K562 (cell line): ENCODE data around the gene CCDC185. TPM values are rescaled to one million over a fixed set of nuclear protein-coding genes. Genes with fewer than 3 reads are reported as not detected.

ENCODE experiments used
- ATAC-seq: fragments of 200-7000 bp; cut with Tn5 transposase; 3 replicates; pipeline ENCODE4 v1.9.1; 2020; ENCODE audit warnings: moderate library complexity
- BruUV-seq: library from RNA; stranded (reverse); fragments of 400-500 nt; replicated peaks from 2 replicates; lab custom pipeline; 2021; lab: Mats Ljungman, UMichigan
- CTCF ChIA-PET: fragments of 300-600 bp; formaldehyde crosslinking; extraction: SDS; loops from one replicate; lab custom pipeline; 2021; ENCODE audit warnings: low intra/inter-chr PET ratio; lab: Yijun Ruan, JAX
- POLR2A ChIA-PET: fragments of 300-600, 350-650 bp; sonication (Branson Sonifier 250); formaldehyde crosslinking; extraction: SDS; loops from one replicate; lab custom pipeline; 2021; ENCODE audit warnings: antibody characterized with exemption, inconsistent platforms; lab: Yijun Ruan, JAX
- DNase-seq, 4 experiments: peaks; one replicate each; pipeline versions ENCODE4 v3.0.0 to v3.0.0-alpha.2; 2011 to 2018; ENCODE audit warnings: low spot score in 3 of 4, mixed read lengths in 3 of 4; ENCODE audit errors: extremely low read depth in 1 of 4
- FAIRE-seq: peaks from 2 replicates; lab custom pipeline; 2011; peaks lifted over from hg19 to GRCh38; lab: Jason Lieb, UNC
- H2AFZ ChIP-seq: 2 replicates; pipeline ENCODE4 v1.6.0; 2011; ENCODE audit warnings: low read depth, low read length, control low read depth, inconsistent platforms
- H3K27ac ChIP-seq: fragments of 200-600 bp; 3 replicates; pipeline ENCODE4 v1.8.0; 2011; ENCODE audit warnings: low read depth, mild to moderate bottlenecking, control low read depth, inconsistent platforms, low read length, moderate library complexity, mixed read lengths; ENCODE audit errors: extremely low read depth
- H3K27me3 ChIP-seq, 2 experiments: fragments of 300-600 bp in 1 of 2; 2 replicates in 1 of 2; 3 replicates in 1 of 2; pipeline versions ENCODE4 v1.6.0 to v1.8.0; 2011; ENCODE audit warnings: inconsistent platforms in 2 of 2, low read length in 2 of 2, mild to moderate bottlenecking in 1 of 2, mixed read lengths in 1 of 2, moderate library complexity in 1 of 2; ENCODE audit not compliant: control insufficient read depth in 2 of 2, insufficient read depth in 2 of 2
- H3K36me3 ChIP-seq: fragments of 300-600 bp; 3 replicates; pipeline ENCODE4 v1.8.0; 2011; ENCODE audit warnings: mild to moderate bottlenecking, low read length, inconsistent platforms; ENCODE audit not compliant: control insufficient read depth, insufficient read depth
- H3K4me1 ChIP-seq, 2 experiments: fragments of 200-600 bp in 1 of 2; replicated peaks in 1 of 2; 2 replicates in 1 of 2; 3 replicates in 1 of 2; pipeline versions ENCODE4 v1.5.1 to v1.8.0; 2011; ENCODE audit warnings: inconsistent platforms in 2 of 2, low read length in 2 of 2, mild to moderate bottlenecking in 1 of 2, mixed read lengths in 1 of 2, moderate library complexity in 1 of 2; ENCODE audit not compliant: control insufficient read depth in 2 of 2, insufficient read depth in 2 of 2
- H3K4me2 ChIP-seq: 2 replicates; pipeline ENCODE4 v1.6.1; 2011; ENCODE audit warnings: low read length, control low read depth, inconsistent platforms, mixed read lengths; ENCODE audit not compliant: insufficient read depth
- H3K4me3 ChIP-seq: fragments of 200-600 bp; sonication (generic), shearing (Covaris generic); 2 replicates; pipeline ENCODE4 v1.5.1; 2016; ENCODE audit warnings: control low read depth, inconsistent platforms
- H3K79me2 ChIP-seq: fragments of 200-600 bp; 3 replicates; pipeline ENCODE4 v1.8.0; 2011; ENCODE audit warnings: low read length, inconsistent platforms; ENCODE audit not compliant: control insufficient read depth, insufficient read depth
- H3K9ac ChIP-seq, 2 experiments: 2 replicates each; pipeline versions ENCODE4 v1.6.0 to v1.6.1; 2011; ENCODE audit warnings: low read depth in 2 of 2, low read length in 2 of 2, control low read depth in 1 of 2, inconsistent platforms in 1 of 2, mild to moderate bottlenecking in 1 of 2, mixed read lengths in 1 of 2; ENCODE audit not compliant: insufficient read depth in 1 of 2
- H3K9me1 ChIP-seq: one replicate; pipeline ENCODE4 v1.6.0; 2011; ENCODE audit warnings: inconsistent platforms, mild to moderate bottlenecking, low read length, moderate library complexity; ENCODE audit not compliant: control insufficient read depth, insufficient read depth
- H3K9me3 ChIP-seq: replicated peaks from 2 replicates; pipeline ENCODE4 v1.5.1; 2011; ENCODE audit warnings: low read depth, low read length, inconsistent platforms; ENCODE audit not compliant: control insufficient read depth, insufficient read depth
- H4K20me1 ChIP-seq: replicated peaks from 2 replicates; pipeline ENCODE4 v1.6.1; 2011; ENCODE audit warnings: low read length, inconsistent platforms, mixed read lengths; ENCODE audit not compliant: control insufficient read depth, insufficient read depth
- CCNT2 ChIP-seq: IDR thresholded peaks from 2 replicates; pipeline ENCODE4 v1.6.1; 2011; ENCODE audit warnings: borderline replicate concordance, low read depth, mild to moderate bottlenecking, moderate library complexity, mixed read lengths, low read length; ENCODE audit not compliant: insufficient read length; ENCODE audit errors: extremely low read depth
- FOXK2 ChIP-seq, 2 experiments: fragments of 450-650 bp; IDR thresholded peaks in 1 of 2; conservative IDR thresholded peaks in 1 of 2; 2 replicates each; pipeline ENCODE4 v1.6.1; 2016; ENCODE audit warnings: low read depth in 2 of 2, mild to moderate bottlenecking in 1 of 2
- GABPA ChIP-seq: fragments of 200-800 bp; sonication (Bioruptor generic); conservative IDR thresholded peaks from 2 replicates; pipeline ENCODE4 v1.6.1; 2016; ENCODE audit warnings: low read depth, missing genetic modification characterization, missing compliant biosample characterization
- HDAC3 ChIP-seq: fragments of 450-650 bp; IDR thresholded peaks from 2 replicates; pipeline ENCODE4 v1.6.1; 2018; ENCODE audit warnings: borderline replicate concordance, mild to moderate bottlenecking, moderate library complexity; ENCODE audit not compliant: partially characterized antibody
- OTX1 ChIP-seq: fragments of 450-650 bp; formaldehyde crosslinking; IDR thresholded peaks from 2 replicates; pipeline ENCODE4 v1.4.0; 2022; ENCODE audit warnings: mild to moderate bottlenecking
- PHF20 ChIP-seq: fragments of 450-650 bp; IDR thresholded peaks from 2 replicates; pipeline ENCODE4 v1.6.1; 2018; ENCODE audit not compliant: partially characterized antibody
- SETDB1 ChIP-seq: IDR thresholded peaks from one replicate; pipeline ENCODE4 v1.6.1; 2012; ENCODE audit warnings: low read length, control low read depth, inconsistent platforms
- TGIF2 ChIP-seq: sonication (generic); formaldehyde crosslinking; IDR thresholded peaks from 2 replicates; pipeline ENCODE4 v1.8.1; 2022; ENCODE audit warnings: mild to moderate bottlenecking, missing genetic modification reagents, moderate library complexity
- WHSC1 ChIP-seq: IDR thresholded peaks from one replicate; pipeline ENCODE4 v1.6.1; 2012; ENCODE audit warnings: low read length, control low read depth, inconsistent platforms
- ZBTB8A ChIP-seq: fragments of 450-650 bp; IDR thresholded peaks from 2 replicates; pipeline ENCODE4 v1.6.1; 2018; ENCODE audit warnings: mild to moderate bottlenecking, moderate library complexity; ENCODE audit not compliant: partially characterized antibody
- ZNF232 ChIP-seq: sonication (generic); formaldehyde crosslinking; IDR thresholded peaks from 2 replicates; pipeline ENCODE4 v1.8.0; 2022; ENCODE audit warnings: mild to moderate bottlenecking, missing genetic modification reagents
- ZNF347 ChIP-seq: fragments of 450-650 bp; formaldehyde crosslinking; IDR thresholded peaks from 2 replicates; pipeline ENCODE4 v1.4.0; 2020; ENCODE audit warnings: low read depth, mild to moderate bottlenecking, moderate library complexity
- WGBS: fragments of 100-300 bp; shearing (Covaris generic); methylation state at CpG from one replicate; pipeline ENCODE4 v1.1.6; 2016; ENCODE audit warnings: low coverage, mixed read lengths; ENCODE audit not compliant: insufficient coverage; ENCODE audit errors: missing lambda C conversion rate; 5-methylcytosine and 5-hydroxymethylcytosine counted together
- in situ Hi-C: fragments of 300-500 bp; cut with MboI; formaldehyde crosslinking; loops from 4 replicates; pipeline ENCODE4 v1.15.0; 2018; ENCODE audit warnings: inconsistent platforms, mixed read lengths
- intact Hi-C: fragments of 100-400 bp; cut with micrococcal nuclease; formaldehyde crosslinking; loops from 2 replicates; pipeline ENCODE4 v1.14.2; 2022
- polyA plus RNA-seq, 8 experiments: library from polyadenylated mRNA; depleted of rRNA in 4 of 8; stranded (reverse) in 5 of 8; unstranded in 3 of 8; fragments of >200 nt; fragmentation: Nextera tagmentation in 2 of 8; fragmentation: Illumina TruSeq in 1 of 8; extraction: Ambion mirVana in 2 of 8; extraction: Trizol in 1 of 8; gene quantifications; 2 replicates each; pipeline versions ENCODE4 v1.2.1 to v1.2.3, GENCODE V29; 2011 to 2014; ENCODE audit warnings: inconsistent platforms in 1 of 8, missing spikeins in 1 of 8
- total RNA-seq, 7 experiments: library from RNA; depleted of rRNA in 6 of 7; stranded (reverse); fragments of >200 nt in 6 of 7; fragmentation: Illumina TruSeq in 2 of 7; extraction: Trizol in 2 of 7; gene quantifications; 2 replicates each; pipeline versions ENCODE4 v1.2.1 to v1.2.3, GENCODE V29; 2011 to 2021; ENCODE audit warnings: low replicate concordance in 1 of 7
- TF ChIP-seq, protein P1 (sequence below): fragments of 450-650 bp; formaldehyde crosslinking; IDR thresholded peaks from 2 replicates; pipeline ENCODE4 v1.4.0; 2020; ENCODE audit warnings: mild to moderate bottlenecking, moderate library complexity
- TF ChIP-seq, protein P2 (sequence below): fragments of 200-800 bp; sonication (Bioruptor generic); IDR thresholded peaks from 2 replicates; pipeline ENCODE4 v1.6.1; 2017; ENCODE audit warnings: missing genetic modification characterization, missing compliant biosample characterization

The CCDC185 gene
- total and polyA plus RNA-seq, 9 of the 15 experiments (the other 6 are each of a cell fraction or from before 2014, with no cell fraction given) = not detected

DNA sequence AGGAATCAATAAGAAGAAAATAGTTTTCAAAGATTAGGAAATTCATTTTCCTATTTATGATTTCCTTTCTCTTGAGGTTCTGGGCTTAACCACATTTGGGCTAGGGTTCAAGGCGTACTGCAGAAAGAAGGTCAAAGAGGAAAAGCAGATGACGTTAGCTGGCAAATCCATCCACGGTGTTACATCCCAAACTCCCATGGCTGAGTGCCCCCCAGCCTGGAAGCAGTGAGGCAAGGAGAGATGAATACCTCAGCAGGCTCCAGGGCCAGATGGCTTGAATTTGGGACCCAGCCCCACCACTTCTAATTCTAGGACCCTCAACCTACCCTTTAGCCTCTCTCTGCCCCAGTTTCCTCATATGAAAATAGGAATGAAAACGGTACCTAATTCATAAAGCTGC, 46.9 kb upstream of the CCDC185 start:
- H3K4me3 ChIP-seq = no peak overlapping the region
- no peaks in the 10 kb centered on the region for H3K36me3 ChIP-seq
- no peaks in the 10 kb centered on the region for H3K9me1 ChIP-seq
- no peak overlapping the region for H3K27ac ChIP-seq
- ATAC-seq = no peak
- ChIA-PET POLR2A (interaction anchor here (0.5 kb wide), 1 partner anchor 897 kb away, joined by 3 read pairs; no protein-coding TSS in a partner anchor), CTCF (no interaction called here)
- no peak for TF ChIP-seq SETDB1
- no peak for TF ChIP-seq WHSC1
- TF ChIP-seq ZNF347 (CRISPR knock-in tag) = no peak
- H4K20me1 ChIP-seq = no peaks in the 10 kb centered on the region
- no peak overlapping the region for H3K4me2 ChIP-seq
- no peaks in the 10 kb centered on the region for H3K79me2 ChIP-seq
- intact Hi-C loops (loop anchor here (10.0 kb wide), 1 partner anchor 212 kb away; no protein-coding TSS in a partner anchor), in situ Hi-C loops (no loop called here)
- no peak for FAIRE-seq
- no peak for DNase-seq
- 15% methylated on average over 4 of the region's 4 CpGs for WGBS
- peaks cover 5 to 40% of the 10 kb centered on the region in 2 experiments; a peak in 3 of 5 replicates for H3K27me3 ChIP-seq
- H3K4me1 ChIP-seq = no peaks in the 10 kb centered on the region
- H3K9me3 ChIP-seq = no peaks in the 10 kb centered on the region
- no peak overlapping the region for H3K9ac ChIP-seq
- H2AFZ ChIP-seq = no peak overlapping the region
- BruUV-seq = no TSS peak

DNA sequence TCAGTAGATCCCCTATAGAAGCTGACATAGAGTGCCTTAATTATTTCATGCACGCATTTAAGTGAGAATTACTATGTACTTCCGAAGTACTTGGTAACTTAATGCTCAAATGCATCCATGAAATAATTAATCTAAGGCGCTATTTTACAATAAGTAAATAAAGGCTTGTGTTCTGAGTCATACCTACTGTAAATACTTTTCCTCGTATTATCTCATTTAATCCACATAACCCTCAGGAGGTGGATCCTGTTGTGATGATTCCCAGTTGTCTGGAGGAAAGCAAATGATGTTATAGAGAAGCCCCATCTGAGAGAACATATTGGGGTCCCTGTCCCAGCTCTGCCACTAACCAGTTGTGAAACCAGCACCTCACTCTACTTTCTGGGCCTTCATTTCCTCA, 45.6 kb upstream of the CCDC185 start:
- Histone ChIP-seq H3K36me3 (no peaks in the 10 kb centered on the region), H3K9ac (no peak overlapping the region), H2AFZ (no peak overlapping the region), H3K9me1 (no peaks in the 10 kb centered on the region), H4K20me1 (no peaks in the 10 kb centered on the region), H3K79me2 (no peaks in the 10 kb centered on the region), H3K4me3 (no peak overlapping the region), H3K4me2 (no peak overlapping the region), H3K9me3 (no peaks in the 10 kb centered on the region), H3K27me3 (peaks cover 5 to 45% of the 10 kb centered on the region in 2 experiments; a peak in 3 of 5 replicates), H3K27ac (no peak overlapping the region), H3K4me1 (no peaks in the 10 kb centered on the region)
- no TSS peak for BruUV-seq
- intact Hi-C loops = loop anchor here (10.0 kb wide), 1 partner anchor 213 kb away; no protein-coding TSS in a partner anchor
- DNase-seq (no peak), ATAC-seq (no peak), FAIRE-seq (no peak)
- in situ Hi-C loops = no loop called here
- POLR2A ChIA-PET = interaction anchor here (1.6 kb wide), 1 partner anchor 18 kb away, joined by 4 read pairs; no protein-coding TSS in a partner anchor
- CTCF ChIA-PET = no interaction called here
- WGBS = 2% methylated on average over 4 of the region's 4 CpGs
- no peak for TF ChIP-seq HDAC3
- TF ChIP-seq, protein P1, sequence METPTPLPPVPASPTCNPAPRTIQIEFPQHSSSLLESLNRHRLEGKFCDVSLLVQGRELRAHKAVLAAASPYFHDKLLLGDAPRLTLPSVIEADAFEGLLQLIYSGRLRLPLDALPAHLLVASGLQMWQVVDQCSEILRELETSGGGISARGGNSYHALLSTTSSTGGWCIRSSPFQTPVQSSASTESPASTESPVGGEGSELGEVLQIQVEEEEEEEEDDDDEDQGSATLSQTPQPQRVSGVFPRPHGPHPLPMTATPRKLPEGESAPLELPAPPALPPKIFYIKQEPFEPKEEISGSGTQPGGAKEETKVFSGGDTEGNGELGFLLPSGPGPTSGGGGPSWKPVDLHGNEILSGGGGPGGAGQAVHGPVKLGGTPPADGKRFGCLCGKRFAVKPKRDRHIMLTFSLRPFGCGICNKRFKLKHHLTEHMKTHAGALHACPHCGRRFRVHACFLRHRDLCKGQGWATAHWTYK (CRISPR knock-in tag) = no peak
- no peak for TF ChIP-seq FOXK2 (conservative IDR thresholded peaks at IDR 0.05 in 1 of 2, IDR thresholded peaks at IDR 0.05 in 1 of 2; ENCODE audit: low read depth in 2 of 2)
- no peak for TF ChIP-seq CCNT2
- TF ChIP-seq, protein P2, sequence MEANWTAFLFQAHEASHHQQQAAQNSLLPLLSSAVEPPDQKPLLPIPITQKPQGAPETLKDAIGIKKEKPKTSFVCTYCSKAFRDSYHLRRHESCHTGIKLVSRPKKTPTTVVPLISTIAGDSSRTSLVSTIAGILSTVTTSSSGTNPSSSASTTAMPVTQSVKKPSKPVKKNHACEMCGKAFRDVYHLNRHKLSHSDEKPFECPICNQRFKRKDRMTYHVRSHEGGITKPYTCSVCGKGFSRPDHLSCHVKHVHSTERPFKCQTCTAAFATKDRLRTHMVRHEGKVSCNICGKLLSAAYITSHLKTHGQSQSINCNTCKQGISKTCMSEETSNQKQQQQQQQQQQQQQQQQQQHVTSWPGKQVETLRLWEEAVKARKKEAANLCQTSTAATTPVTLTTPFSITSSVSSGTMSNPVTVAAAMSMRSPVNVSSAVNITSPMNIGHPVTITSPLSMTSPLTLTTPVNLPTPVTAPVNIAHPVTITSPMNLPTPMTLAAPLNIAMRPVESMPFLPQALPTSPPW (CRISPR knock-in tag) = no peak
- no peak for TF ChIP-seq TGIF2
- TF ChIP-seq GABPA (tag) = no peak
- TF ChIP-seq OTX1 (CRISPR knock-in tag) = no peak
- no peak for TF ChIP-seq ZNF232 (CRISPR knock-in tag)
- no peak for TF ChIP-seq ZBTB8A
- no peak for TF ChIP-seq PHF20
